IMR-90 (cell line): ENCODE data around the gene WWP2. TPM values are rescaled to one million over a fixed set of nuclear protein-coding genes. Genes with fewer than 3 reads are reported as not detected.

Experiments
- ATAC-seq: fragments of 200-7000 bp; cut with Tn5 transposase; 2 replicates; pipeline ENCODE4 v1.9.1; 2020; ENCODE audit warnings: low read depth, mild to moderate bottlenecking, moderate library complexity
- BruUV-seq: library from RNA; stranded (reverse); fragments of 400-500 nt; replicated peaks from 2 replicates; lab custom pipeline; 2021; lab: Mats Ljungman, UMichigan
- CTCF ChIA-PET: fragments of 300-600 bp; formaldehyde crosslinking; extraction: SDS; loops from one replicate; lab custom pipeline; 2021; ENCODE audit warnings: antibody characterized with exemption; lab: Yijun Ruan, JAX
- POLR2A ChIA-PET: fragments of 300-600 bp; sonication (Branson Sonifier 250); formaldehyde crosslinking; loops from one replicate; lab custom pipeline; 2022; ENCODE audit warnings: antibody characterized with exemption; ENCODE audit not compliant: unreplicated experiment; lab: Charles Lee
- DNase-seq: peaks from one replicate; pipeline ENCODE4 v3.0.0; 2013
- H2AFZ ChIP-seq: replicated peaks from 2 replicates; pipeline ENCODE3; 2013; ENCODE audit warnings: low read length, mild to moderate bottlenecking; ENCODE audit not compliant: poor library complexity
- H2AK5ac ChIP-seq: 2 replicates; pipeline ENCODE4 v1.6.1; 2013; ENCODE audit warnings: low read depth, low read length, inconsistent platforms
- H2AK9ac ChIP-seq: replicated peaks from 2 replicates; pipeline ENCODE3; 2013; ENCODE audit warnings: mild to moderate bottlenecking, low read depth, low read length, moderate library complexity; ENCODE audit not compliant: poor library complexity
- H2BK120ac ChIP-seq: 2 replicates; pipeline ENCODE4 v1.6.1; 2013; ENCODE audit warnings: low read depth, low read length, inconsistent platforms
- H2BK15ac ChIP-seq: 3 replicates; pipeline ENCODE4 v1.6.1; 2013; ENCODE audit warnings: low read depth, low read length, inconsistent platforms
- H2BK20ac ChIP-seq: 2 replicates; pipeline ENCODE4 v1.6.1; 2013; ENCODE audit warnings: low read depth, mild to moderate bottlenecking, inconsistent platforms, low read length, moderate library complexity
- H2BK5ac ChIP-seq: 2 replicates; pipeline ENCODE4 v1.6.1; 2013; ENCODE audit warnings: mild to moderate bottlenecking, low read depth, low read length, inconsistent platforms; ENCODE audit not compliant: poor library complexity, severe bottlenecking
- H3K14ac ChIP-seq: replicated peaks from 2 replicates; pipeline ENCODE4 v1.6.1; 2013; ENCODE audit warnings: low read depth, low read length, inconsistent platforms
- H3K18ac ChIP-seq: 2 replicates; pipeline ENCODE4 v1.6.1; 2013; ENCODE audit warnings: low read depth, low read length, control low read depth
- H3K23ac ChIP-seq: 2 replicates; pipeline ENCODE4 v1.6.1; 2013; ENCODE audit warnings: low read depth, low read length, inconsistent platforms
- H3K27ac ChIP-seq: 2 replicates; pipeline ENCODE4 v1.5.1; 2013; ENCODE audit warnings: mild to moderate bottlenecking, control low read depth, low read length; ENCODE audit not compliant: insufficient read depth
- H3K27me3 ChIP-seq: 2 replicates; pipeline ENCODE4 v1.6.1; 2013; ENCODE audit warnings: low read length; ENCODE audit not compliant: control insufficient read depth, insufficient read depth
- H3K36me3 ChIP-seq: 2 replicates; pipeline ENCODE4 v1.6.1; 2013; ENCODE audit warnings: low read length, mixed read lengths; ENCODE audit not compliant: control insufficient read depth, insufficient read depth
- H3K4ac ChIP-seq: 2 replicates; pipeline ENCODE4 v1.6.1; 2013; ENCODE audit warnings: low read depth, low read length, inconsistent platforms
- H3K4me1 ChIP-seq: 2 replicates; pipeline ENCODE4 v1.6.1; 2013; ENCODE audit warnings: low read length, mixed read lengths; ENCODE audit not compliant: control insufficient read depth, insufficient read depth
- H3K4me2 ChIP-seq: 2 replicates; pipeline ENCODE4 v1.6.1; 2013; ENCODE audit warnings: low read depth, mild to moderate bottlenecking, control low read depth, low read length, moderate library complexity
- H3K4me3 ChIP-seq: 2 replicates; pipeline ENCODE4 v1.5.1; 2013; ENCODE audit warnings: low read depth, mild to moderate bottlenecking, control low read depth, low read length, moderate library complexity; ENCODE audit not compliant: insufficient read depth
- H3K56ac ChIP-seq: 2 replicates; pipeline ENCODE4 v1.6.1; 2013; ENCODE audit warnings: low read length, inconsistent platforms; ENCODE audit not compliant: insufficient read depth; ENCODE audit errors: extremely low read depth
- H3K79me1 ChIP-seq, 2 experiments: 2 replicates each; pipeline ENCODE4 v1.6.1; 2013; ENCODE audit warnings: low read length in 2 of 2, inconsistent platforms in 1 of 2, low read depth in 1 of 2
- H3K9ac ChIP-seq: 2 replicates; pipeline ENCODE4 v1.6.1; 2013; ENCODE audit warnings: low read depth, low read length, control low read depth
- H3K9me1 ChIP-seq: 2 replicates; pipeline ENCODE4 v1.6.1; 2013; ENCODE audit warnings: low read length, inconsistent platforms; ENCODE audit not compliant: insufficient read depth
- H3K9me3 ChIP-seq: 2 replicates; pipeline ENCODE4 v1.6.1; 2013; ENCODE audit warnings: low read length; ENCODE audit not compliant: control insufficient read depth, insufficient read depth
- H4K20me1 ChIP-seq: 2 replicates; pipeline ENCODE4 v1.6.1; 2013; ENCODE audit warnings: low read length, inconsistent platforms; ENCODE audit not compliant: insufficient read depth
- H4K5ac ChIP-seq: 2 replicates; pipeline ENCODE4 v1.6.1; 2013; ENCODE audit warnings: mild to moderate bottlenecking, low read depth, low read length, control low read depth
- H4K8ac ChIP-seq, 2 experiments: 2 replicates each; pipeline ENCODE4 v1.6.1; 2013; ENCODE audit warnings: low read depth in 2 of 2, low read length in 2 of 2, control low read depth in 1 of 2, inconsistent platforms in 1 of 2
- H4K91ac ChIP-seq: 2 replicates; pipeline ENCODE4 v1.6.1; 2013; ENCODE audit warnings: low read depth, low read length, inconsistent platforms; ENCODE audit not compliant: insufficient read depth
- BHLHE40 ChIP-seq: fragments of 150-350 bp; IDR thresholded peaks from 2 replicates; pipeline ENCODE4 v1.6.1; 2016; ENCODE audit warnings: mild to moderate bottlenecking, low read depth, low read length
- CEBPB ChIP-seq: IDR thresholded peaks from 2 replicates; pipeline ENCODE4 v1.6.1; 2012; ENCODE audit warnings: low read depth, low read length, improper control_type of control experiment
- CHD1 ChIP-seq: IDR thresholded peaks from 2 replicates; pipeline ENCODE4 v1.6.1; 2012; ENCODE audit warnings: low read depth, low read length, improper control_type of control experiment
- CTCF ChIP-seq: conservative IDR thresholded peaks from 2 replicates; pipeline ENCODE4 v1.5.1; 2012; ENCODE audit warnings: mild to moderate bottlenecking, low read depth, low read length, improper control_type of control experiment
- ELK1 ChIP-seq: fragments of 150-350 bp; IDR thresholded peaks from 2 replicates; pipeline ENCODE4 v1.6.1; 2016; ENCODE audit warnings: low read depth, mild to moderate bottlenecking, low read length, moderate library complexity, borderline replicate concordance
- FOS ChIP-seq: fragments of 150-350 bp; IDR thresholded peaks from 2 replicates; pipeline ENCODE4 v1.6.1; 2016; ENCODE audit warnings: low read depth, low read length
- MAFK ChIP-seq: IDR thresholded peaks from 2 replicates; pipeline ENCODE4 v1.6.1; 2012; ENCODE audit warnings: low read depth, low read length, improper control_type of control experiment
- MAZ ChIP-seq: IDR thresholded peaks from 2 replicates; pipeline ENCODE4 v1.6.1; 2012; ENCODE audit warnings: low read depth, mild to moderate bottlenecking, low read length, improper control_type of control experiment, moderate library complexity, borderline replicate concordance
- MXI1 ChIP-seq: IDR thresholded peaks from 2 replicates; pipeline ENCODE4 v1.6.1; 2012; ENCODE audit warnings: low read depth, mild to moderate bottlenecking, low read length, moderate library complexity, borderline replicate concordance
- NFE2L2 ChIP-seq: fragments of 150-350 bp; IDR thresholded peaks from 2 replicates; pipeline ENCODE4 v1.6.1; 2016; ENCODE audit warnings: low read depth, mild to moderate bottlenecking, low read length
- POLR2A ChIP-seq: IDR thresholded peaks from 2 replicates; pipeline ENCODE4 v1.6.1; 2012; ENCODE audit warnings: mild to moderate bottlenecking, low read depth, low read length
- RAD21 ChIP-seq: IDR thresholded peaks from 2 replicates; pipeline ENCODE4 v1.6.1; 2012; ENCODE audit warnings: low read length, improper control_type of control experiment
- RCOR1 ChIP-seq: IDR thresholded peaks from 2 replicates; pipeline ENCODE4 v1.6.1; 2012; ENCODE audit warnings: mild to moderate bottlenecking, low read length, improper control_type of control experiment; ENCODE audit not compliant: insufficient replicate concordance
- RFX5 ChIP-seq: IDR thresholded peaks from 2 replicates; pipeline ENCODE4 v1.8.0; 2012; ENCODE audit warnings: low read depth, mild to moderate bottlenecking, low read length, moderate library complexity
- SMC3 ChIP-seq: fragments of 150-350 bp; IDR thresholded peaks from 2 replicates; pipeline ENCODE4 v1.6.1; 2016; ENCODE audit warnings: low read depth, mild to moderate bottlenecking, antibody characterized with exemption, low read length, moderate library complexity
- WGBS, 2 experiments: methylation state at CpG; one replicate each; pipeline versions ENCODE4 v1.1.5 to v1.1.7; 2013; ENCODE audit warnings: missing lambda C conversion rate in 2 of 2; ENCODE audit not compliant: insufficient read length in 1 of 2; ENCODE audit errors: extremely low coverage in 2 of 2; 5-methylcytosine and 5-hydroxymethylcytosine counted together
- dilution Hi-C: fragments of 300-500 bp; cut with HindIII; formaldehyde crosslinking; loops from one replicate; pipeline ENCODE4 v1.14.3; 2018; ENCODE audit warnings: low sequenced_read_pairs; ENCODE audit not compliant: unreplicated experiment
- in situ Hi-C: fragments of 300-500 bp; cut with MboI; formaldehyde crosslinking; loops from 3 replicates; pipeline ENCODE4 v1.14.3; 2019; ENCODE audit warnings: low sequenced_read_pairs, inconsistent platforms, mixed read lengths
- intact Hi-C: fragments of 100-400 bp; cut with micrococcal nuclease; formaldehyde crosslinking; loops from 2 replicates; pipeline ENCODE4 v1.10.0; 2022
- polyA plus RNA-seq, 3 experiments: library from polyadenylated mRNA; depleted of rRNA; stranded (reverse); fragments of >200 nt; gene quantifications; 2 replicates each; pipeline ENCODE4 v1.2.3, GENCODE V29; 2012; ENCODE audit warnings: low replicate concordance in 1 of 3
- total RNA-seq: library from RNA; depleted of rRNA; stranded (reverse); fragments of >200 nt; gene quantifications from 2 replicates; pipeline ENCODE4 v1.2.3, GENCODE V29; 2012
- TF ChIP-seq, protein P1 (sequence below): fragments of 150-350 bp; IDR thresholded peaks from 2 replicates; pipeline ENCODE4 v1.6.1; 2017; ENCODE audit warnings: mild to moderate bottlenecking, antibody characterized with exemption, low read length, low read depth

The WWP2 gene
- total and polyA plus RNA-seq, 2 of the 4 experiments (the other 2 are of a cell fraction), result 12.7 to 13.7 TPM

DNA sequence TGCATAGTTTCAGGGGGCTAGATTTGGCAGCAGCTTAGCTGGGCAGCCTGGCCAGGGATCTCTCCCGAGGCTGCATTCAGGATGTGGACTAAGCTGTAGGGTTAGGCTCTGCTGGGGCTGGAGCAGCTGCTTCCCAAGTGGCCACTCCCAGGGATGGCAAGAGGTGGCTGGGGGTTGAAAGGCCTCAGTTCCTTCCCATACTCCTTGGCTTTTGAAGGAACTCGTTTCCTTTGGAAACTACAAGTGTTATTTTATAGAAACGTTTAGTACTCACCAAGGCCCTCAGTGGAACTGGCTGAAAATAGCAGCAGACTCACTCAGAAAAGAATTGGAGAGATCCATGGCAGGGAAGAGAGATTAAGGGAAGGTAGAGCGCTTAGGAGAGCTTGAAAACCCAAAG lies 76.4 kb downstream of the WWP2 start:
- peaks cover 3 to 10% of the 10 kb centered on the region in 2 experiments; a peak in 2 of 4 replicates for H3K79me1 ChIP-seq
- ChIA-PET POLR2A (interaction anchor here (0.6 kb wide), 1 partner anchor 42 kb away, joined by 3 read pairs; no protein-coding TSS in a partner anchor), CTCF (no interaction called here)
- ATAC-seq (no peak), DNase-seq (no peak)
- no peak overlapping the region for H2BK120ac ChIP-seq
- no peak overlapping the region for H3K56ac ChIP-seq
- H3K4me1 ChIP-seq, result peaks cover 13% of the 10 kb centered on the region
- no peak overlapping the region for H4K91ac ChIP-seq
- no peak overlapping the region for H2AK9ac ChIP-seq
- no peak overlapping the region for H2BK15ac ChIP-seq
- no peak overlapping the region for H2AFZ ChIP-seq
- H3K9ac ChIP-seq, result no peak overlapping the region
- no peak overlapping the region for H2BK5ac ChIP-seq
- H2AK5ac ChIP-seq, result no peak overlapping the region
- intact Hi-C loops, result no loop called here
- no peak overlapping the region for H3K4me3 ChIP-seq
- no peak overlapping the region for H3K4me2 ChIP-seq
- H3K23ac ChIP-seq, result no peak overlapping the region
- no peak overlapping the region for H4K8ac ChIP-seq
- no peak overlapping the region for H2BK20ac ChIP-seq
- H3K4ac ChIP-seq, result no peak overlapping the region
- H3K9me1 ChIP-seq, result peaks cover 5% of the 10 kb centered on the region
- H4K20me1 ChIP-seq, result peaks cover 4% of the 10 kb centered on the region; the same call in 1 of the 2 replicates
- no TSS peak for BruUV-seq
- peaks cover 5% of the 10 kb centered on the region; the same call in 1 of the 2 replicates for H3K36me3 ChIP-seq
- WGBS, 2 experiments, result no CpG with 5 or more reads among the region's 4 CpGs
- no peaks in the 10 kb centered on the region for H3K27me3 ChIP-seq
- no peak overlapping the region for H3K18ac ChIP-seq
- no peak overlapping the region for H4K5ac ChIP-seq
- in situ Hi-C loops, result no loop called here
- H3K27ac ChIP-seq, result no peak overlapping the region
- dilution Hi-C loops, result no loop called here
- H3K9me3 ChIP-seq, result no peaks in the 10 kb centered on the region
- TF ChIP-seq MXI1 (no peak), SMC3 (no peak), ELK1 (no peak), RCOR1 (no peak), MAFK (no peak), FOS (no peak), CEBPB (no peak), CHD1 (no peak), CTCF (no peak), POLR2A (no peak), RAD21 (no peak), MAZ (no peak), BHLHE40 (no peak), RFX5 (no peak), NFE2L2 (no peak)
- TF ChIP-seq, protein P1, sequence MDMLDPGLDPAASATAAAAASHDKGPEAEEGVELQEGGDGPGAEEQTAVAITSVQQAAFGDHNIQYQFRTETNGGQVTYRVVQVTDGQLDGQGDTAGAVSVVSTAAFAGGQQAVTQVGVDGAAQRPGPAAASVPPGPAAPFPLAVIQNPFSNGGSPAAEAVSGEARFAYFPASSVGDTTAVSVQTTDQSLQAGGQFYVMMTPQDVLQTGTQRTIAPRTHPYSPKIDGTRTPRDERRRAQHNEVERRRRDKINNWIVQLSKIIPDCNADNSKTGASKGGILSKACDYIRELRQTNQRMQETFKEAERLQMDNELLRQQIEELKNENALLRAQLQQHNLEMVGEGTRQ, result no peak
- no peak overlapping the region for H3K14ac ChIP-seq
